SU-DHL-6 (cell line): ENCODE data around the gene PRELP.
A peak's percentile ranks its signal among the peaks of the same experiment; 100 is the strongest.

Experiments used
- H2AFZ ChIP-seq: fragments of 200-600 bp; sonication (generic); 2 replicates; pipeline ENCODE4 v1.6.1; 2014; ENCODE audit warnings: low read depth, mild to moderate bottlenecking, moderate library complexity, mixed read lengths, antibody characterized with exemption, low read length; ENCODE audit not compliant: severe bottlenecking
- H3F3A ChIP-seq: fragments of 200-600 bp; shearing (Covaris generic); 2 replicates; pipeline ENCODE4 v1.6.0; 2016; ENCODE audit warnings: antibody characterized with exemption, mild to moderate bottlenecking; ENCODE audit not compliant: insufficient read depth
- H3K27ac ChIP-seq: fragments of 200-600 bp; sonication (generic); 2 replicates; pipeline ENCODE4 v1.5.1; 2016; ENCODE audit warnings: low read depth, mild to moderate bottlenecking, low read length, moderate library complexity, mixed read lengths
- H3K27me3 ChIP-seq: fragments of 200-600 bp; sonication (generic), shearing (Covaris generic); 2 replicates; pipeline ENCODE4 v1.6.0; 2014; ENCODE audit warnings: mild to moderate bottlenecking, low read length
- H3K36me3 ChIP-seq: fragments of 200-600 bp; sonication (generic); 2 replicates; pipeline ENCODE4 v1.6.1; 2014; ENCODE audit warnings: mild to moderate bottlenecking, low read length, mixed read lengths
- H3K4me2 ChIP-seq: fragments of 300-600, 200-600 bp; shearing (Covaris generic), sonication (generic); 2 replicates; pipeline ENCODE4 v1.6.0; 2014; ENCODE audit warnings: low read length, low read depth, mild to moderate bottlenecking; ENCODE audit not compliant: poor library complexity, severe bottlenecking
- H3K4me3 ChIP-seq: fragments of 200-600 bp; sonication (generic); 2 replicates; pipeline ENCODE4 v1.5.1; 2014; ENCODE audit warnings: antibody characterized with exemption, low read length, mild to moderate bottlenecking, mixed read lengths; ENCODE audit not compliant: insufficient read depth, poor library complexity, severe bottlenecking
- H3K79me2 ChIP-seq: fragments of 200-600 bp; sonication (generic); 2 replicates; pipeline ENCODE4 v1.6.1; 2014; ENCODE audit warnings: mild to moderate bottlenecking, low read length, moderate library complexity; ENCODE audit not compliant: insufficient read depth
- H3K9ac ChIP-seq: fragments of 200-600 bp; sonication (generic); 2 replicates; pipeline ENCODE4 v1.7.0; 2014; ENCODE audit warnings: mild to moderate bottlenecking, low read length
- H3K9me2 ChIP-seq: fragments of 200-600 bp; sonication (generic); replicated peaks from 2 replicates; pipeline ENCODE4 v1.6.1; 2014; ENCODE audit warnings: low read length; ENCODE audit not compliant: insufficient read depth
- H3K9me3 ChIP-seq: fragments of 200-600 bp; sonication (generic); 2 replicates; pipeline ENCODE4 v1.6.1; 2014; ENCODE audit warnings: low read length, mixed read lengths; ENCODE audit not compliant: insufficient read depth
- H4K20me1 ChIP-seq: fragments of 200-600 bp; sonication (generic); 2 replicates; pipeline ENCODE4 v1.6.1; 2014; ENCODE audit warnings: low read depth, mild to moderate bottlenecking, antibody characterized with exemption, low read length, moderate library complexity, mixed read lengths
- CTCF ChIP-seq: fragments of 200-600 bp; sonication (generic); IDR thresholded peaks from one replicate; pipeline ENCODE4 v1.5.1; 2017; ENCODE audit warnings: antibody characterized with exemption, mild to moderate bottlenecking, low read length, moderate library complexity; ENCODE audit not compliant: insufficient read depth, poor library complexity, severe bottlenecking
- EZH2phosphoT487 ChIP-seq: fragments of 200-600 bp; sonication (generic), shearing (Covaris generic); conservative IDR thresholded peaks from 2 replicates; pipeline ENCODE4 v1.6.1; 2018; ENCODE audit warnings: mild to moderate bottlenecking, antibody characterized with exemption, low read length, moderate library complexity, mixed read lengths

Gene PRELP

GRCh38 chr1:203480084-203480483 is 4.5 kb downstream of the PRELP start:
- H3K79me2 ChIP-seq = no peaks in the 10 kb centered on the region
- no peak overlapping the region for H3K4me3 ChIP-seq
- peak overlapping the region; percentile 61; the same call in 1 of the 2 replicates for H3K27ac ChIP-seq
- H3F3A ChIP-seq = peaks cover 5% of the 10 kb centered on the region
- H3K9me2 ChIP-seq = no peaks in the 10 kb centered on the region
- H3K9me3 ChIP-seq = no peaks in the 10 kb centered on the region
- no peak for TF ChIP-seq CTCF
- TF ChIP-seq EZH2phosphoT487 = no peak
- no peaks in the 10 kb centered on the region for H4K20me1 ChIP-seq
- peak overlapping the region; percentile 49 for H2AFZ ChIP-seq
- no peaks in the 10 kb centered on the region for H3K36me3 ChIP-seq
- peak overlapping the region; percentile 55 for H3K9ac ChIP-seq
- no peaks in the 10 kb centered on the region for H3K27me3 ChIP-seq
- peak overlapping the region; percentile 56 for H3K4me2 ChIP-seq

DNA sequence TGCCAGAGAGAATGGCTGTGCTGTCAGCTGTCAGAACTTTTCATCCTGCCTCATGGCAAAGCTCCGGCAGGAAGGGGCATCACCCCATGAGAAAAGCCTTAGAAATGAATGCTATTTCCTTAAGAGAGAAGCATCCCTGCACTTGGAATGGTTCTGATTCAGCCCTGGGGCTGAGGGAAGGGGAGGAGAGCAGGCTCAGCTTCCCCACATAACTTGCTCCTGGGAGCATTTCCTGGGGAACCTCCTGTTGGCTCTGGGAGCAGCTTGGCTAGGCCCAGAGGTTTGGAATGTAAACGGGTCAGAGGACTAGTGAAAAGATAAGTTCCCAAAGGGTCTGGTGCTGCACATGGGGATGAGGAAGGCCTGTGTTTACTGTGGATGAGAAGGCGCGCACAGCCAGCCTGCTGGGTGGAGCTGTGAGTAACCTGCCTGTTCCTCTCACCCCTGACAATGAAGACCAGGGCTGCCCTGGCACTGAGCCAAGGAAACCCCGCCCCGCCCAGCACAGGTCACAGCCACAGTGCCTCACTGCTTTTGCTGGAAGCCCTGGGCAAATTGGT is 5.0 kb downstream of the PRELP start:
- Histone ChIP-seq H3K9ac (peak overlapping the region; percentile 55), H3K79me2 (no peaks in the 10 kb centered on the region), H3K4me2 (peak overlapping the region; percentile 56), H3K4me3 (no peak overlapping the region), H3K36me3 (no peaks in the 10 kb centered on the region), H3K27ac (peak overlapping the region; percentile 61), H3F3A (peaks cover 10% of the 10 kb centered on the region), H3K9me2 (no peaks in the 10 kb centered on the region), H3K9me3 (no peaks in the 10 kb centered on the region), H2AFZ (peak overlapping the region; percentile 49), H4K20me1 (no peaks in the 10 kb centered on the region), H3K27me3 (no peaks in the 10 kb centered on the region)
- TF ChIP-seq CTCF = no peak
- no peak for TF ChIP-seq EZH2phosphoT487

- H3K4me2 ChIP-seq = peak overlapping the region; percentile 56
- no peaks in the 10 kb centered on the region for H3K9me3 ChIP-seq
- H2AFZ ChIP-seq = peak overlapping the region; percentile 49
- peak overlapping the region; percentile 42 for H3K27ac ChIP-seq
- no peaks in the 10 kb centered on the region for H3K36me3 ChIP-seq
- H3K27me3 ChIP-seq = no peaks in the 10 kb centered on the region
- TF ChIP-seq CTCF (no peak), EZH2phosphoT487 (no peak)
- H3K79me2 ChIP-seq = no peaks in the 10 kb centered on the region
- no peaks in the 10 kb centered on the region for H4K20me1 ChIP-seq
- peaks cover 16% of the 10 kb centered on the region for H3F3A ChIP-seq
- H3K4me3 ChIP-seq = no peak overlapping the region
- H3K9me2 ChIP-seq = no peaks in the 10 kb centered on the region
- H3K9ac ChIP-seq = peak overlapping the region; percentile 55
Measured at GRCh38 chr1:203481196-203481595, 5.6 kb downstream of the PRELP start.
